GM18502 (cell line): Measurements from ENCODE around the gene ARHGEF37.
A peak's percentile ranks its signal among the peaks of the same experiment; 100 is the strongest.

Experiments
- ATAC-seq: cut with Tn5 transposase; IDR thresholded peaks from one replicate; pipeline ENCODE4 v1.9.1; 2021; ENCODE audit warnings: mild to moderate bottlenecking; ENCODE audit not compliant: unreplicated experiment, poor library complexity

ARHGEF37 gene

DNA sequence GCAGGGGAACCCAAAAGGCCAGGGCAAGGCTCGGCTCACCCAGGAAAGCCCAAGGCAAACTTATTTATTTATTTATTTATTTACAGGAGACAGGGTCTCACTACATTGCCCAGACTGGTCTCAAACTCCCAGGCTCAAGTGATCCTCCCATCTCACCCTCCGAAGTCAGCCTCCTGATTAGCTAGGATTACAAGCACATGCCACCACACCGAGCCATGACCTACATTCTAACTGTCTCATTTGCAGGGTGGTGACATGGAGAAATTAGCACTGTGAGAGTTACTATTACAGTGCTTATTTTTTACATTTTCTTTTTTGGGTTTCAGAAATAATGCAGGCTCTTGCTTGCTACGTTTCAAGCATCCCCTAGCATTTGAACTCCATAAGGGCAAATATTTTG is 18.1 kb downstream of the ARHGEF37 start:
- no peak for ATAC-seq

DNA sequence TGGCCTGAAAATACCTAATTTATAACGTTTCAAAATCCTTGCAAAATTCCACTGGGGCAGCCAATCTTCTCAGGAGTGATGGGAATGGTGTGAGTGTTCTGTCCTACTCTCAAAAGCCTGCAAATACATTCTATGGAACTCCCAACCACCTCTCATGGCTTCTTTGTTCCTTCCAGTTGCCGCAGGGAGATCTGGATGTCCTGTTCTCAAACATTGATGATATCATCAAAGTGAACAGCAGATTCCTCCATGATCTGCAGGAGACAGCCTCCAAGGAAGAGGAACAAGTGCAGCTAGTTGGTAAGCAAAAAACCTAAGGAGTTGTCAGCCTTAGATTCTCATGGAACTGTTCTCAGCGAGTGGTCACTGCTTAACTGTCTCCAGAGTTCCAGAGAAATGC is 19.6 kb downstream of the ARHGEF37 start:
- no peak for ATAC-seq

DNA sequence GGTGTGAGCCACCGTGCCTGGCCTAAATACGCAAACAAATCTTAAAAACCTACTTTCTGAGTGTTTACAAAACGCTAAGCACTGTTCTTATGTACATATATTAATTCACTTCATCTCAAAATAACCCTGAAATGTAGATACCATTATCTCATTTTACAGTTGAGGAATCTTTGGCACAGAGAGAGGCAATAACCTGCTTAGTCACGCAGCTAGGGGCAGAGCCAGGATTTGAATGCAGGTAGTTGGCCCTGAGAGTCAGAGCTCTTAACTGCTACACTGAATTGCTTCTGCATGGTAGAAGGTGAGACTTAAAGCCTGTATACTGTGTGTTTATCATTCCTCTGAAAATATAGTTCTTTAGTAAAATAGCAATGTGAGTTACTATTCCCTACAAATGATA is 21.9 kb downstream of the ARHGEF37 start:
- ATAC-seq, result no peak

DNA sequence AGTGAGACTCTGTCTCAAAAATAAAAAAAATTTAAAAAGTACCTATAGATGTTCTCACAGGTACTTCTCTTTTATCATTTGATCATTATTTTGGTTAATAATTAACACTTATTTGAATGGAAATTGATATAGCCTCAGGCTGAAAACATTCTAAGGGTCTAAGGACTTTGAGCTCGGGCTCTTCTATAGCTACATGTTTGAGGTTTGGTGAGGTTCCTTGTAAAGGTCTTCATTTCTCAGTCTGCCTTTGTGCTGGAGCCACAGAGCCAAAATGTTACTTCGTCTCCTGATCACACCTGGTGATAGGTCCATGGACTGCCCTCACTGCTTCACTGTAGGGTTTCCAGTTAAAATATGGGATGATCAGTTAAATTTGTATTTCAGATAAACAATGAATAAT is 22.6 kb downstream of the ARHGEF37 start:
- no peak for ATAC-seq

DNA sequence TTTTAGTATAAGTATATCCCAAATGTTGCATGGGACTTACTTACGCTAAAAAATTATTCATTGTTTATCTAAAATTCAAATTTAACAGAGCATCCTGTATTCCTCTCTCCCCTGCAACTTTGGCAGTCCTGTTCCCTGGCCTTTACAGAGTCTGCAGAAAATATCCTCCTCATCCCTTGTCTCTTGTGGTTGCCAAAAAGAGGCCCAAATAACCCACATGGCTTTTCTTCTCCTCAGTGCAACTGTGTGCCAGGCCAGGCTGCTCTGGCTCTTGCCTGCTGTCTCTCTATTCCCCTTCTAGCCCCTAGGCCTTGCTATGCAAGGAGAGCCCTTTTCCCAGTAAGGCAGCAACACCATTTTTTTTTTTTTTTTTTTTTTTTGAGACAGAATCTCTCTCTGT is 23.0 kb downstream of the ARHGEF37 start:
- ATAC-seq, result no peak

DNA sequence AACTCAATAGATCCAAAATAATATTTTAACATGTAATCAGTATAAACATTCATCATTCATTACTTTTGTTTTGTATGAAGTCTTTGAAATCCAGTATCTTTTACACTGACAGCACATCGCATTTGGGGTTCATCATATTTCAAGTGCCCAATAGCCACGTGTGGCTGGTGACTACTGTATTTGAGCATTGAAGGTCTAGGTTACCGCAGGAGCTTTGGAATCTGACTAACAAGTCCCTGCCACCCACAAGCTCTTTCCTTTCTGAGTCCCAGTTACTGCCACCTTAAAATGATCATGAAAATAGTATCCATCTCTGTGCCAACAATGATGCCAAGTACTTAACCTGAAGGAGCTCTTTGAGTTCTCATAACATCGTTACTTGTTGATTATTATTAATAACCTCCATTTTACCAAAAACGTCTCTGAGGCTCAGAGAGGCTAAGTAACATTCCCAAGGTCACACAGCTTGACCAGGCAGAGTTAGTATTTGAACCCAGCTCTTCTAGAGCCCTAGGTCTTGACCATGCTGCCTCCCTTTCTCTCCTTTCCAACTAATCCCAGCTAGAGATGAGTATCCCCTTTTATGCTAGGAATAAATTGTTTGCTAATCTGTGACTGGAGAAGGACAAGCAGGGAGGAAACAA is 24.2 kb downstream of the ARHGEF37 start:
- no peak for ATAC-seq

DNA sequence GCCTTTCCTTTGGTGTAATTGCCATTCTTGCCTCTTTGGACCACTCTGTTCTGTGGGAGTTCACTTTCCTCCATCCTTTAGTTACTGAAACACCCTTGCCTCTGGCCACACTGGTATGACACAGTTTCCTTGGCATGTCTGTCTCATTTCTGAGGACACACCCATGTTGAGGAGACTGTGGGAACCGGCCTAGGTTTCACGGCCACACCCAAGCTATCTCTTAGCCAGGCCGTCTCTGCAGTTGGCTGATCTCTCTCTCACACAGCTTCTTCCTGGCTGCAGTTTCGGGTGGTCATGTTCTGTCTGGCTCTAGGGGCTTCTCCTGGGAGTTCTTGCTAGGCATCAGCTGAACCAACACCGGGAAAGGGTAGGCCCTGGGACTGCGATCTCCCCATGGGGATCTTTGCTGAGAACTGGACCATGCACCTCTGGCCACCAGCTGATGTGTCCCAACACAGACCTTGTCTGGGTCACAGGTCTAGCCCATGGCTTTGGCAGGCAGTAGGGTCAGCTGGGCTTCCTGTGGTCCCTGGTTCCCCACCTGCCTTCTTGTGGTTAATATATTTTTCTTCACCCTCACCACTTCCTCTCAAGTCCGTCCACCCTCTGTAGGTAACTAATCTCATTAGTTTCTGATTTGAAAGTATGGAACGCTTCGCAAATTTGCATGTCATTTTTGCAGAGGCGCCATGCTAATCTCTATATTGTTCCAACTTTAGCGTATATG is 24.9 kb downstream of the ARHGEF37 start:
- peak; percentile 93 for ATAC-seq

DNA sequence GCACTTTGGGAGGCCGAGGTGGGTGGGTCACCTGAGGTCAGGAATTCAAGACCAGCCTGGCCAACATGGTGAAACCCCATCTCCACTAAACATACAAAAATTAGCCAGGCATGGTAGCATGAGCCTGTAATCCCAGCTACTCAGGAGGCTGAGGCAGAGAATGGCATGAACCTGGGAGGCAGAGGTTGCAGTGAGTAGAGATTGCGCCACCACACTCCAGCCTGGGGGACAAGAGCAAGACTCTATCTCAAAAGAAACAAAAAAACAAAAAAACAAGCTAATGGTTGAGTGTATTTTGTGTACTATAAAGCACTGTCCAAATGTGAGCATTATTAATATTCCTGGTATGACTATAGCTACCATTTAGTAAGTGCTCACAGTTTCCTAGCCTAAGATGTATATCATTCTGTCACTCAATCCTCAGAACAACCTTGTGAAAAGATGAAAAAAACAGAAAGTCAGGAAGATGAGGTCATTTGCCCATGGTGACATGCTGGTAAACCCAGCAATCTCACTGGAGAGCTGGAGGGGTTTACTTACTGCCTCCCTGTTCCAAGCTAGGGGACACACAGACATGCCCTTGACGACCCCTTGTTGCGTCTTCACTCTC is 27.7 kb downstream of the ARHGEF37 start:
- no peak for ATAC-seq

DNA sequence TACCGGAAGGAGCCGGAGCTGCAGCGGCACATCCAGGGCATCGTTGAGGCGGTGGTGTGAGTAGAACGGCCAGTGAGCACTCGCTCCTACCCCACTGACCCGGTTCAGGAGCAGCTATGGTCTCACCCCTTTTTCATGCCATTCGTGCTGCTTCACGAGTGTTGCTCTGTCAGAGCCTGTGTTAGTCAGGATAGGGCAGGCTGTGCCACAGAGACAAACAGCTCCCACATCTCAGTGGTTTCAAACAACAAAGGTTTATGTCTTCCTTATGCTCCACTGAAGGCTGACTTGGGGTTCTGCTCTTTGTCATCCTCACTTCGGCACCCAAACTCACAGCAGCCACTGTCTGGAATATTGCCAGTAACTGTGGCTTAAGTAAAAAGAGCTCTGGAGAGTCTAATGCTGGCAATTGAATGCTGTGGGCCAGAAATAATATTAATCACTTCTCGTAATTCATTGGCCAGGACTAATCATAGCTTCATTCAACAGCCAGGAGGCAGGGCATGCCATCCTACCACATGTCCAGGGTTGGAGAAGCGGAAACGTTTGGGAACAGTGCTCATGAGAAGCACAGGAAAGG is 28.4 kb downstream of the ARHGEF37 start:
- no peak for ATAC-seq

DNA sequence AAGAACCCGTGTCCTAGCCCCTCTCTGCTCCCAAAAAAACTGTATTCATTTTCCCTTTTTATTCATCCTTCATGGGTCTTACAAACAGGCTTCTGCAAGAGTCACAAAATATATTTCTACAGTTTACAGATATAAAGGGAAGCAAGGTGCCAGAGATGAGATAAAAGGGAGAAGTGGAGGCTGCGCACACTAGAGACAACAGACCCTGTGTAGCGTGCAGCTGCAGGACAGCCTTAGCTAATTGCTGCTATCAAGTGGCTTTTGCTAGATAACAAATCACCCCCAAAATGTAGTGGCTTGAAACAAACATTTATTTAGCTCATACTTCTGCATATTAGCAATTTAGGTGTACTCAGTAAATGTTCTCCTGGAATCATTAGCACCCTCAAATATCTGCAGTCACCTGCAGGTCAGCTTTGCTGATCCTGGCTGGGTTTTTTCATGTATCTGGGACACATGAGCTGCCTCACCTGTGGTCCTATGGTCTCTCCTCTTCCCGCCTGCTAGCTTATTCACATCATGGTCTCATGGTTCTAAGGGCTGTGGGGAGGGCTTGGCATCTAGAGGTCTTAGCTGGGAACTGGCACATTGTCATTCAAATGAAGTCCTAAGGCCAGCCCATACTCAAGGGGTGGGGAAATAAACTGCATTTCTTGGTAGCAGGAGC is 29.4 kb downstream of the ARHGEF37 start:
- ATAC-seq, result no peak

DNA sequence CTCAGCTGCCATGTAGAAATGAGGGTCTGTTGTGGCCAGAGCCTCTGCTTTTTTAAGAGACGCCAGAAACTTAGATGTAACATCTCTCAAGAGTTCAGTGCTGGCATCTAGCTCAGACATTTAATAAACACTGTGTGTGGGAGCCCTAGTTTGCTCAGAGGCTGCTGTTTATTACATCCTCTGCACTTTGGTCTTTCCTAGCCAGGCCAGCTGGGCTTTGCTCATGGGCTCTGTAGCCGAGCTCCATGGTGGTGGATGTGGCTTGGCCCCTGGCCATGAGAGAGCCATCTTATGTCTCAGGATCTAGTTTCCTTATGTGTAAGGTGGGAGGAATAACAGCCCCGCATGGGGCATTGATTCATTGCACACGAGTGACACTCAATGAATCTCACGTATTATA is 30.0 kb downstream of the ARHGEF37 start:
- no peak for ATAC-seq

DNA sequence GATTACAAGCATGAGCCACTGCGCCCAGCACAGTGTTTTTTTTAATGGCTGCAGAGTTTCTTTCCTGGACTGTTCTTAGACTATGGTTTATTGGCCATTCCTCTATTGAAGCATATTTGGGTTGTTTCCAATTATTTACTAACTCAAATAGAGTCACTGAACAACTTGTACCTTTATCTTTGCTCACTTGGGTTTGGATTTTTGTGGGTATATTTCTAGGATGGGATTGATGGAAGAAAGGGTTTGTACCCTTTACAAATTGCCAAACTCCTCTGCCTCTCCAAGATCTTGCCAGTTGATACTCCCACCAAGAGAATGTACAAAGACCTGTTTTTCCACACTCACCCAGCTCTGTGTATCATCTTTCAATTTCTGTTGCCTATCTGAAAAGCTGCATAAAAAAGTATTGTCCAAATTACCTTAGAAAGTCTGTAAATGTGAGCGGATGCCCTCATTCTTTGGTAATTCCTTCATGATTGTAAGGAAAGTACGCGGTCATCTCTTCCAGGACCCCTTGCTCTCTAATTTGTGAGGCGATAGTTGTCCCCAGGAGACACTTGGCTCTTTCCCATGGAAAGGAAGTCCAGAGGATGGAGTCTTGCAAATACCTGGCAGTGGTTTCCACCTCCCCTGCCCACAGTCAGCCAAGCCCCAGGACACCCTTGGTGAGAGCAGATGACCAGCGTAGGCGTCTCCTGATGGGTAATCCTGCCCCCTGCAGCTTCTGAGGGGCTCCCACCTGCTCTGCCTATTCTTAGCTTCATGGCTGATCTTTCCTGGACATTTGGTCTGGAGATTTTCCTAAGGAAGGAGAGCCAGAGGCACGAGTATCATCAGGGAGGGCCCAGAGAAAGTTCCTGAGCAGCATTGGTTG is 33.0 kb downstream of the ARHGEF37 start:
- no peak for ATAC-seq

DNA sequence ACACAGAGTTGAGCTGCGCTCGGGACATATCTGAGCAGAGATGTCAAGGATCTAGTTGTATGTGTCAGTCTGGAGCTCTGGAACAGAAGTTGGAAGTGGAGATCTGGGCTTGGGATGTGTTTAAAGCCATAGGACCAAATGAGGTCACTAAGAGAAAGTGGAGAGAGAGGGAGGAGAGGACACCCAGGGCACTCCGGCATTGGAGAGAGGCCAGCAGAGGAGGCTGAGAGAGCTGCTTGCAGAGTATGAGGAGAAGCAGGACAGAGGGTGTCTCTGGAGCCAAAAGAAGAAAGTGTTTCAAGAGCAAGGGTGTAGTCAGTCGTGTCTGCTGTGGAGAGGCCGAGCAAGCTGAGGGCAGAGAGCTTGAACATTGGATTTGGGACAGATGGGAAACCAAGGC is 34.7 kb downstream of the ARHGEF37 start:
- ATAC-seq, result no peak

DNA sequence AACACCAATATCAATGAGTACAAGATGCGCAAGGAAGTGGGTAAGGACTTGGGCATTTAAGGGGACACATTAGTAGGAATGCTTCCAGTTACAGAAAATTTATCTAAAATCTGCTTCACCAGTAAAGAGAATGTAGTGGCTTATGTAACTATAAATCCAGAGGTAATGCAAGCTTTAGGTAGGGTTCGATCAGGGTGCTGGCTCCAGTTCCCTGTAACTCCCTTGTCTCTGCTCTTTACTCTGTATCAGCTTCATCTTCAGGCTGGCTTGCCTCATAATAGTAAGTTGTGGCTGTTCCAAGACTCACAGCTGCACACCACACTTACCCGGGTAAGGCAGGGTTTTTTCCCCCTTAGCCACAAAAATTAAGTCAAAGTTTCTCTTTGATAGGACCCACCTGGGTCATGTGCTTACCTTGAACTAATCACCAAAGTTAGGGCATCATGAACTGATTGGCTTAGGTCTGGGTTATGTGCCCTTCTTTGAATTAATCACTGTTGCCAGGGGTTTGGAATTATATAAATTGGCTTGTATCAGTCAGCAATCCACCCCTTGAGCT is 35.5 kb downstream of the ARHGEF37 start:
- ATAC-seq, result peak; percentile 81

DNA sequence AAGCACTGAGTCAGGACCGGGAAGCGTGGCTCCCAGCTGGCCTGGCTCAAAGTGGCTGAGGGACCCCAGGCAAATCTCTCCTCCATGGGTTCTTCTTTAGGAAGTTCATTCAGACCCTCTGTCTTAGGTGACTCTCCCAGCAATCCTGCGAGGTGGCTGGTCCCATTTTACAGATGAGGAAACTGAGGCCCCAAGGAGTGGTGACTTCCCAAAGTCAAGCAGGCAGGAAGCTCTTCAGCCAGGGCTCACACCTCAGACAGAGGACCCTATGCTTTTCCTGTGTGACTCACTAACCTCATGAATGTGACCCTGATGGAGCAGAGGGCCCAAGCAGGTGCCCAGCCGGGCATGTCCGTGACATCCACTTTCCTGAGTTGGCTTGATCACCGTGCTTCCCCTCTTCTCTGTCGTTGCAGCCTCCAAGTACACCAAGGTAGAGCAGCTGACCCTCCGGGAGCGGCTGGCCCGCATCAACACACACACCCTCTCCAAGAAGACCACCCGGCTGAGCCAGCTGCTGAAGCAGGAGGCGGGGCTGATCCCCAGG is 36.5 kb downstream of the ARHGEF37 start:
- ATAC-seq, result no peak

DNA sequence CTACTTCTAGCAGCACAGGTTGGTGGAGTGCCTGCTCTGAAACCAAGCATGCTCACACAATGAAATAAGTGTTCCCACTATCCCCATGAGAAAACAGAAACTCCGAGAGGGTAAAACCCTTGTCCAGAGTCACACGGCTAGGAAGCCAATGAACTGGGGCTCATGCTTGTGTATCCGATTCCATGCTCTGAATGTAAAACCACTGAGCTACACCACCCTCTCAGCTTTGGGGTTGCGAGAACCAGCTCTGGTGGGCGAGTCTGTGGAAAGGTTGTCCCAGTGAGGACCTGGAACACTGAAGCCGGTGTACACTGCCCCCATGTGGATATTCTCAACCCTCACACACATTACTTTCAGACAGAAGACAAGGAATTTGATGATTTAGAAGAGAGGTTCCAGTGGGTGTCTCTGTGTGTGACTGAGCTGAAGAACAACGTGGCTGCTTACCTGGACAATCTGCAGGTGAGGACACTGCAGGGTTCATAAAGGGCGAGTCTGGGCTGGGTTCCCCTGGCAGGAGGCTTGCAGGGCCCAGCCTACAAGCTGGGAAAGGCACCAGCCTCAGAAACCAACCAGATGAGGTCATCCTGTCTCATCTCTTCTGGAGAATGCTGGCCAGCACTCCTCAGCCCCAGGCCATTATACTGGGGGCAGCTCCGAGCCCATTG is 37.4 kb downstream of the ARHGEF37 start:
- ATAC-seq, result peak; percentile 42

DNA sequence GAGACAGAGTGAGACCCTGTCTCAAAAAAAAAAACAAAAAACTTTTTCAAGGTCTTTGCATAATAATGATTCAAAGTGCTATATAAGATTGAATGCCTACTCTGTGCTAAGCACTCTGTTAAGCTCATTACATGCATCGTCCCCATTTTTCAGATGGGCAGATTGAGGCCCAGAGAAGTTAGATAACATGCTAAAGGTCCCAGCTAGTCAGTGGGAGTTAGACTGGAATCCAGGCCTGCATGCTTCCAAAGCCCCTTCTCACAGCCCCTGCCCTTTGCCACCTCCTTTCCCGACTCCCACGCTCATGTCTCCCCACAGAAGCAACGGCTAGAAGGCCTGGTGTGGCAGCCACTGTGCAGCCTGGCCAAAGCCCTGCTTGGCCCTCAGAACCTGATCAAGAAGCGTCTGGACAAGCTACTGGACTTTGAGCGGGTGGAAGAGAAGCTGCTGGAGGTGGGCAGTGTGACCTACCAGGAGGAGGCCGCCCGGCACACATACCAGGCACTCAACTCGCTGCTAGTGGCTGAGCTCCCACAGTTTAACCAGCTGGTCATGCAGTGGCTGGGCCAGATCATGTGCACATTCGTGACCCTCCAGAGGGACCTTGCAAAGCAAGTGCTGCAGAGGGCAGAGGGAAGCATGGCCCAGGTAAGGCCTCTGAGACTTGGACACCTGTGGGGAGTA is 40.3 kb downstream of the ARHGEF37 start:
- ATAC-seq, result no peak

DNA sequence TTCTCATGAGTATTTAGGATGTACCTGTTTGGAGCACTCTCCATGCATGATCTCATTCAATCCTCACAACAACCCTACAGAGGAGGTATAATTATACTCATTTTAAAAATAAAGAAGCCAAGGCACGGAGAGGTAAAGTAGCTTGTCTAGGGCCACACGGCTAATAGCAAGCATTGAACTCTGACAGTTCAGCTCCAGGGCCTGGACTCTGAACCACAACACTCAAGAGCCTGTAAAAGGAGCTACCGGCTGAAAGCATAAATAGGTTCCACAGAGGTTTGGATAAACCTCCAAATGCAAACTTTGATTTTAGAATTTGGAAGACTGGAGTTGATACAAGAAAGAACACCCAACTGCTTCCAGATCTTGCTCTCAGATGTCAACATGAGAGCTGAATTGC is 41.2 kb downstream of the ARHGEF37 start:
- no peak for ATAC-seq
